NCI-H1694 treated with DMSO at 0.1 percent for 48 hours (cell line): ENCODE data around the gene UAP1L1.
"Not testable (repeated sequence)": the region's sequence is repeated elsewhere in the genome, so short reads cannot be mapped to it uniquely, and the experiment has no call there.

ENCODE experiments used
- DNase-seq: peaks from one replicate; lab custom pipeline; 2025; lab: John Stamatoyannopoulos, UW

Gene UAP1L1

DNA sequence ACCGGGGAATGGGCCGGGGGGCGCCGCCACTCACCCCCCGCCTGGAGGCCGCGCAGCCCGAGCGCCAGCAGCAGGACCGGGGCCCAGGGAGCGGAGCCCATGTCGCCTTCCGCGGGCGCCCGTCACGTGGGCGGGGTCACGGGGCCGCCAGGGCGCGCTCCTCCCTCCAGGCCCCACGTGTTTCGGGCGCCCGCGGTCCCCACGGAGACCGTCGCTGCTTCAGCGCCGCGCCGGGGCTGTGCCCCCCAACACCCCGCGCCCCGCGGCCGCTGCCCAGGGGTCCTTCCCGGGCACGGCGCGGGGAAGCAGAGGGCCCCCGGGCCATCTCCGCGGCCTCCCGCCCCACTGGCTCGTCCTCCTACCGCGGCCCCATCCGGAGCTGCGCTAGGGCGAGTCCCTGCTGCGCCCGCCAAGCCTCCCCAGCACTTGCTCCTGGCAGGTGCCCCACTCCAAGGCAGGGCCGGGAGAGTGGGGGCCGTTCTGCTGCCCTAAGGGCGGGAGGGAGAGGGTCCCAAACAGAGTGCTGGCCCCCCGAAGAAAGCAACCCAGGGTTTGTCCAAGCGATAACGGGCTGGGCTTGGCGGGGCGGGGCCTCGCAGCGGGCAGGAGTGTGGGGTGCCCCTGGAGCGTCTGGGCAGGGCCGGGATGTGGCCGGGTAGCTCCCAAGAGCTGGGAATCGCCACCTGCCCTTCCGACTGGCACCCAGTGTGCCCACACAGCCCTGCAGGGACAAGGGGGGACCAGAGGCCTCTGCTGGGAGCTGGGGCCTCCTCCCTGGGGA lies 37.5 kb downstream of the UAP1L1 start, which contains the start of gene DPP7:
DPP7 (minus strand) TSS at position 121 of the 781 bp plus-strand sequence; CDS start at position 101, 20 bp downstream.
- DNase-seq = peak; percentile 7

DNA sequence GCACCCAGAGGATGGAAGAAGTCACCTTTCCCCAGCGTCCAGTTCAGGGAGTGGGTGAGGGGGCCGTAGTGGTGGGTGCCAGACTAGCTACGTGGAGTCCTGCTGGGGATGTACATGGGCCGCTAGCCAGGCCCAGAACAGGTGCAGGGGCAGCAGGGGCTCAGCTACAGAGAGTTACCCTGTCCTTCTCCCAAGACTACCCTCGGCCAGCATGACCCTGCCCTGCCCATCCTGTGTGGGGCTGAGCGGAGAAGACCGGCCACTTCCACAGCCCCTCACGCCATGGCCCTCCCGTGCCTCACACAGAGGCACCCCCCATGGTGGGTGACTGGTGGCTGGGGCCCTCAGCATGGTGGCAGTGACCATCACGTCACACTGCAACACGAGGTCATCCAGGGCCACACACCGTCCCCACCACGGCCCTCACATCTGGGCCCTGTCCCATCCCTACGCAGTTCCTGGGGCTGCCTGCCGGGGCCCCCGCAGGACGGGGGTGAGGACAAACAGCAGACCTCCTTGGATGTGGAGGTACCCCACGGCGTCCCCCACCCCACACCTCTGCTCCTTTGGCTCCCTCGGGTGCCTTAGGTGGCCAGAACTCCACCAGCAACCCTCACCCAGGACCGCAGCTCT lies 38.2 kb downstream of the UAP1L1 start:
- DNase-seq = no peak

DNA sequence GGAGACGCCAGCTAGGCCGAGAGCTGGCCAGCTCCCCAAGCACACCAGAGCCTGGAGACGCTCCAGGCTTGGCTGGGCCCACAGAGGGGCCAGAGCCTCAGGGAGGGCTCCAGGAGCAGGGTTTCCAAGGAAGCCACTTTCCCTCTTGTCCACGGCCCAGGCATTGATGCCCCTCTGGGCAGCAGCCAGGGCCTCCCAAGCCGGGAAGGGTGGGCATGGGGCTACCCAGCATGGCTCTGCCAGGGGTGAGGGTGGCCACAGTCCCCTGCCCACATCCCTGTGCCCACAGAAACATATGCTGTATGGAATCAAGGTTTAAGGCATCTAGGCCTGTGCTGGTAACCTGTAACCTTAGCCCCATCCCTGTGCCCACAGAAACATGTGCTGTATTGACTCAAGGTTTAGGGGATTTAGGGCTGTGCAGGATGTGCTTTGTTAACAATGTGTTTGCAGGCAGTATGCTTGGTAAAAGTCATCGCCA lies 38.8 kb downstream of the UAP1L1 start:
- DNase-seq = no peak

DNA sequence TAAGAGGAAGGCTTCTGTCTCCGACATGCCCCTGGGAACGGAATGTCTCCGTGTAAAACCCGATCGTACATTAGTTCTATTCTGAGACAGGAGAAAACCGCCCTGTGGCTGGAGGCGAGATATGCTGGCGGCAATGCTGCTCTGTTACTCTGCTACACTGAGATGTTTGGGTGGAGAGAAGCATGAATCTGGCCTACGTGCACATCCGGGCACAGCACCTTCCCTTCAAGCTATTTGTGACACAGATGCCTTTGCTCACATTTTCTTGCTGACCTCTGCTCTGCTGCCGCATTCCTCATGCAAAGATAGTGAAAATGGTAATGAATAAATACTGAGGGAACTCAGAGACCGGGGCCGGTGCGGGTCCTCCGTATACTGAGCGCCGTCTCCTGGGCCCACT lies 39.4 kb downstream of the UAP1L1 start:
- DNase-seq = no peak

DNA sequence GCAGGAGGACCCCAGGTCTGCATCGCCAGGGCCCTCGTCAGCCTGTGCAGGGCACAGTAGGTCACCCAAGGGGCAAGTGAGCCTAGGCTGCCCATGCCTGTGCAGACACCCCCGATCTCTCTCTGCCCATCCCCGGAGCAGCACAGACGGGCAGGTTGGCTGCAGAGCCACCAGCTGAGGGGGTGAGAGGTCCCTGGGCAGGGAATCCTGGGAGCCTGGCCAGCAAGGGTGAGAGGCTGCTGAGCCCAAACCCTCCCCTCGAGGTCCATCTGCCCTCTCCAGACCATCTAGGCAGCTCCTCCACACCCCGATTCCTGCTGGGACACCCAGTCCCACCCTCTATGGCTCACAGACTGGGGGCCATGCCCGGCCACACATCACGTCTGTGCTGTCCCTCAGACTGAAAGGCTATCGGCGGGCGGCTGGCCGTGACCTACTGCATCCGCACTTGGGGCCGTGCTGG lies 40.0 kb downstream of the UAP1L1 start:
- DNase-seq = no peak

DNA sequence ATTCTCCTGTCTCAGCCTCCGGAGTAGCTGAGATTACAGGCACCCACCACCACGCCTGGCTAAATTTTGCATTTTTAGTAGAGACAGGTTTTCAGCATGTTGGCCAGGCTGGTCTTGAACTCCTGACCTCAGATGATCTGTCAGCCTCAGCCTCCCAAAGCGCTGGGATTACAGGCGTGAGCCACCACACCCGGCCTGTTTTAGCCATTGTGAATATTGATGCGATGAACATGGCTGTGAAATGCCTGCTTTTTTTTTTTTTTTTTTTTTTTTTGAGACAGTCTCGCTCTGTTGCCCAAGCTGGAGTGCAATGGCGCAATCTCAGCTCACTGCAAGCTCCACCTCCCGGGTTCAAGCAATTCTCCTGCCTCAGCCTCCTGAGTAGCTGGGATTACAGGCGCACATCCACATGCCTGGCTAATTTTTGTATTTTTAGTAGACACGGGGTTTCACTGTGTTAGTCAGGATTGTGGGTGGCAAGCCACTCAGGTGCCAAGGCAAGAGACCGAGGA lies 40.8 kb downstream of the UAP1L1 start:
- DNase-seq = not testable (repeated sequence)

DNA sequence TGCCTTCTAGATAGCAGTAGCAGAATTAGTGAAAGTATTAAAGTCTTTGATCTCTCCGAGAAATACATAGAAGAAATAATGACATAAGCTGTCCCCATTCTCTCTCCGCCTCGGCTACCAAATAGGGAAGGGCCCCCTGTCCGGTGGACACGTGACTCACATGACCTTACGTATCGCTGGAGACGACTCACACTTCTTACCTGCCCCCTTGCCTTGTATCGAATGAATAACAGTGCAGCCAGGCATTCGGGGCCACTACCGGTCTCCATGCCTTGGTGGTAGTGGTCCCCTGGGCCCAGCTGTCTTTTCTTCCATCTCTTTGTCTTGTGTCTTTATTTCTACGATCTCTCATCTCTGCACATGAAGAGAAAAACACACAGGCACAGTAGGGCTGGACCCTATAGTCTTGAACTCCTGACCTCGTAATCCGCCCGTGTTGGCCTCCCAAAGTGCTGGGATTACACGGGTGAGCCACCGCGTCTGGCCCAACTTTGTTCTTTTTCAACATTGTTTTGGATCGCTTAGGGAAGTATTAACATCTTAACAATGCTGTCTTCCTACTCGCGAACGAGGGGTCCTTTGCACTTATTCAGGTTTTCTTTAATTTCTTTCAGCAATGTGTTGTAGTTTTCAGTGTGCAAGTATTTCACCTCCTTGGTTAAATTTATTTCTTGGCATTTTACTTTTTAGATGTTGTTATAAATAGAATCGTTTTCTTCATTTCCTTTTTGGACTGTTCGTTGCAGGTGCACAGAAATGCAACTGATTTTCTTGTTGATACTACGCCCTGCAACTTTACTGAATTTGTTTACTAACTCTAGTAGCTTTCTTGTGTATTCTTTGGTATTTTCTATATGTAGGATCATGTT lies 44.8 kb downstream of the UAP1L1 start:
- DNase-seq = not testable (repeated sequence)

DNA sequence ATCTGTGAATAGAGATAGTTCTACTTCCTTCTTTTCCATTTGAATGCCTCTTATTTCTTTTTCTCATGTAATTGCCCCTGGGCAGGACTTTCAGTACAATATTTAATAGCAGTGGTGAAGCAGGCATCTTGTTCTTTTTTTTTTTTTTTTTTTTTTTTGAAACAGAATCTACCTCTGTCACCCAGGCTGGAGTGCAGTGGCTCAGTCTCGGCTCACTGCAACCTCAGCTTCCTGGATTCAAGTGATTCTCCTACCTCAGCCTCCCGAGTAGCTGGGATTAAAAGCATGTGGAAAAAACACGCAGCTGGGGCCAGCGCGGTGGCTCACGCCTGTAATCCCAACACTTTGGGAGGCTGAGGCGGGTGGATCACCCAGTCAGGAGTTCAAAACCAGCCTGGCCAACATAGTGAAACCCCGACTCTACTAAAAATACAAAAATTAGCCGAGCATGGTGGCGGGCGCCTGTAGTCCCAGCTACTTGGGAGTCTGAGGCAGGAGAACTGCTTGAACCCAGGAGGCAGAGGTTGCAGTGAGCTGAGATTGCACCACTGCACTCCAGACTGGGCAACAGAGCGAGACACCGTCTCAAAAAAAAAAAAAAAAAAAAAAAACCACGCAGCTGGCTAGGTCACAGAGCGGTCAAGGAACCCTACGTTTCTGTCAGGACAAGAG lies 45.6 kb downstream of the UAP1L1 start:
- DNase-seq = not testable (repeated sequence)

DNA sequence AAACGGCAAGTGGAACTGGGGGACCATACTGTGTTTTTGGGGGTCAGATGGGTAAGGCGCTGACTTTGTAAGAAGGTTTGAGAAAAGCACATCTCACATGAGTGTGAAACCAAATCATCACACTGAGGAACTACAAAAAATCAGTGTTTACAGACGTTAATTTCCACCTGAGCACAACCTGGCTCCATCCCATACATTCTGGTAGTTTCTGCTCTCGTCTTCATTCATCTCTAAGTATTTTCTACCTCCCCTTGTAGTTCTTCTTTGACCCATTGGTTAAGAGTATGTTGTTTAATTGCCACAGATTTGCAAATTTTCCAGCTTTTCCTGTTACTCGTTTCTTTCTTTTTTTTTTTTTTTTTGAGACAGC lies 46.1 kb downstream of the UAP1L1 start:
- no peak for DNase-seq

DNA sequence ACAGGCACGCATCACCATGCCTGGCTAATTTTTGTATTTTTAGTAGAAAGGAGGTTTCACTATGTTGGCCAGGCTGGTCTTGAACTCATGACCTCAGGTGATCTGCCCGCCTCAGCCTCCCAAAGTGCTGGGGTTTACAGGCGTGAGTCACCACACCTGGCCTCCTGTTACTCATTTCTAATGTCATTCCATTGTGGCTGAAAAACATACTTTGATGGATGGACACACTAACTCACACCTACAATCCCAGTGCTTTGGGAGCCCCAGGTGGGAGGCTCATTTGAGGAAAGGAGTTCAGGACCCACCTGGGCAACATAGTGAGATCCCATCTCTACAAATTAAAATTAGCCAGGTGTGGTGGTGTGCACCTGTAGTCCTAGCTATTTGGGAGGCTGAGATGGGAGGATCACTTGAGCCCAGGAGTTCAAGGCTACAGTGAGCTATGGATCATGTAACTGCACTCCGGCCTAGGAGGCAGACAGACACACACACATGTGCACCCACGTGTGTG lies 46.7 kb downstream of the UAP1L1 start:
- DNase-seq = not testable (repeated sequence)

DNA sequence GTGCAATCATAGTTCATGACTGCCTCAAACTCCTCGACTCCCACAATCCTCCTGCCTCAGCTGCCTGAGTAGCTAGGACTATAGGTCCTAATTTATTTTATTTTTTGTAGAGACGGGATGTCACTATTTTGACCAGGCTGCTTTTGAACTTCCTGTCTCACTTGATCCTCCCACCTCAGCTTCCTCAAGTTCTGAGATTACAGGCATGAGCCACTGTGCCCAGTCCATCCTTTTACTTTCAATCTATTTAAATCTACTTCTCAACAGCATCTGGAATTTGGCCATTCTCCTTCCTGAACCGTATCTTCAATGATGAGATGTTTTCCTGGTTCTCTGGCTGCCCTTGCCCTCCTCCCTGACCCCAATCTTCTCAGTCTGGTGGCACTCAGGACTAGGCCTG lies 49.5 kb downstream of the UAP1L1 start:
- DNase-seq = no peak

DNA sequence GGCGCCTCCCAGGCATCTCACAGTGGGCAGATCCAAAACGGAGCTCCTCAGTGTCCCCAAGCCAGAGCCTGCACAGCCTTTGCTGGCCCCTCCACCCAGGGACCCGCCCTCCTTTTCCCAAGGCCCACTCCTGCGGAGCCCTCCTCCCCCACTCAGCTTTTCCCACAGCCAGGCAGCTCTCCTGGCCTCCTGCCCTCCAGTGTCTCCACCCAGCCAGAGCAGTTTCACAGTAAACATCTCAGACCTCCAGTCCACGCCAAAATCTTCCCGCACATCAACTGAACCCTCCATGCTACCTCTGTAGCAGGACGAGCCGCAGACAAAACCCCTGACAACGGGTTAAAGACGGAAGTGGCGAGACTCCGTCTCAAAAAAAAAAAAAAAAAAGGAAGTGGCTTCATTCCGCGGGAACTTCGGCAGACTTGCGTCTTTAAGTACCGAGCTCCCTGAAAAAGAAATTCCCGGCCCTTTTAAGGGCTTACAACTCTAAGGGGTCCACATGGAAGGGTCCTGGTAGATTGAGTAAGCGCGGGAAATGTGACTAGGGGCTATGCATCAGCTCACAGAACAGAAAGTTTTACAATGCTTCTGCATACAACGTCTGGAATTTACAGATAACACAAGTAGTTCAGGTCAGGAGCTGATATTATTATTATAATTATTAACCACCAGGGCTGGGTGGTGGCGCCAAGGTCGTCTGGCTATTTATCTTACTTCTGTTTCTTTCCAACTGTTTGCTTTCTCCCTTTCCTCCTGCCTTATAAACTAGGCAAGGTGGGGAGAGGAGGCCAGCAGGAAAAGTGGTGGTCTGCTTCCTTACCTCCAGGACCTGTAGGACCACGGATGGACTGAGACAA lies 50.2 kb downstream of the UAP1L1 start:
- no peak for DNase-seq

DNA sequence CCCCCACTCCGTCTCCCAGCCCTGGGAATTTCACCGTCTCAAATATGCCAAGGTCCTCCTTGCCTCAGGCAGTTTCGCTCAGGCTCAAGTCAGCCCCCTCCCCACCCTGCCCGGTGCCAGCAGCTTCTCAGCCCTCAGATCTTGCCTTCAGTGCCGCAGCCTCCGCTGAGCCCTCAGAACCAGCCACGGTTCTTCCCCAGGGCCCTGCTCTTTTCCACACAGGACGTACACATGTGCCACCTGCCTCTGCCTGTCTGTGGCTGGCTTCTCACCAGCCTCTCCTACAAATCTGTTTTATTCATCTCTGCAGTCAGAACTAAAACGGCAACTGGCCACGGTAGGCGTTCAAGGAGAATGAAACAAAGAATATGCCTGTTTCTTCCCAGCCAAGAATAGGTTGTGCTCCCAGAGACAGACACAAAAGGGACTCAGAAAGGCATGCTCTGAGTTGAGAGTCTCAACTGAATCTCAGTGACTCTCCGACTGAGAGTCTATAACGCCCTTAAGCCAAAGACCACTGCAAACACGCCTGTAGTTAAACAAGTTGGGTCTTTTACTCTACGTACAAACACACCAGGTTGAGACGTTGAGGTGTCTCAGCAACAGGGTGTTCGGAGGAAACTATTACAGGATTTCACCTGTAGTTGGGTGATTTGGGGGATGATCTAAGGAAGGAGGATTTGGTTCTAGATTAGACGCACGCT lies 51.0 kb downstream of the UAP1L1 start:
- DNase-seq = no peak

DNA sequence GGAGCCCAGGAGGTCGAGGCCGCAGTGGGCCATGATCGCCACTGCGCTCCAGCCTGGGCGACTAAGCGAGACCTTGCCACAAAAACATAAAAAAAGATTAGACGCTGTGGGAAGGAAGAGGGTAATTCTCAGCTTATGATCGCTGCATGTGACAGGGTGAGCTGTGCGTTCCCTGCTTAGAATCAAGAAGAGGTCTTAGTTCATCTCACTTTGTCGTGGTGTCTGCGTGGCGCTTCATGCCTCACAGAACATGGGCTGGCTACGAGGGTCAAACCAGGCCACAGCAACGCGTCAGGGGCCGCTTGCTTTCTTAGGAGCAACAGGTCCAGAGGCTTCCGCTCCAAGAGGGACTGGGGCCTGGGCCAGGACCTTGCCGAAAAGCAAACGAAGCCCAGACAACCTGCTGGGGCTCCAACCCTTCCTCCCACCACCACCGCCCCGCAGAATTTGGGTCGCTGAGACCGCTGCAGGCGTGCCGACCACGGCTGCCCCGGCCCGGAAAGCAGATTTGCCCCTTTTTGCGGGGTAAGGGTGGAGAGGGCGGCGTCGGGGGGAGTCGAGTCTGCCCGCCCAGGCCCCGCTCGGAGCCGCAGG lies 51.6 kb downstream of the UAP1L1 start:
- DNase-seq = no peak

DNA sequence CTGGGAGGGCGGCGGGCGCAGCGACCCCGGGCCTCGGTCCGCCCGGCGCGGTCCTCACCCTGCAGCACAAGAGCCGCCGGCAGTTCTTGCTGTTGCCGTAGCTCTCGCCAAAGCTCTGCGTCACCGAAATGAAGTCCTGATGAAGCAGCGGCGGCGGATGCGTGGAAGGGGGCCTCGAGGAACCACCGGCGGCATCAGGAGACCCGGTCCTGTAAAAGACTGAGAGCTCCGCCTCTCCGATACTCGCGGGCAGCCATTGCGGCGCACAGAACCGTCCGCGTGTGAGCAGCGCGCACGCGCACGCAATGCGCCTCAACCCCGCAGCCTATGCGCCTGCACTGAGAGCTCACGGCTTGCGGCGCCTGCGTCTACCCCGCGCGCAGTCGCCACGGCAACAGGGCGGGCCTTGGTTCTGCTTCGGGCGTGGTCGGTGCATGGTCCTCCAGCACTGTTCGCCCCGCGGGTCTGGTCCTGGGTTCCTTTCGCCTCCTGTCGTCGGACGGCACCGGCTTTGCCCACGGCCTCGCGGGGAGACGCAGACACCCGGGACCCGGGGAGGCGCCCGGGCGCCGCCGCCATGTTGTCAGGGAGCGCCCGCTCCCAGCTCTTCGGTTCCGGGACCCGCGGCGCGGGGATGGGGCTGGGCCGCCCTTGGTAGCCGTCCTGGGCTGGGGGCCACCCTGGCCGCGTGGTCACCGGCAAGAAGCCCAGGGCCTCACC lies 52.3 kb downstream of the UAP1L1 start:
- peak; percentile 76 for DNase-seq

DNA sequence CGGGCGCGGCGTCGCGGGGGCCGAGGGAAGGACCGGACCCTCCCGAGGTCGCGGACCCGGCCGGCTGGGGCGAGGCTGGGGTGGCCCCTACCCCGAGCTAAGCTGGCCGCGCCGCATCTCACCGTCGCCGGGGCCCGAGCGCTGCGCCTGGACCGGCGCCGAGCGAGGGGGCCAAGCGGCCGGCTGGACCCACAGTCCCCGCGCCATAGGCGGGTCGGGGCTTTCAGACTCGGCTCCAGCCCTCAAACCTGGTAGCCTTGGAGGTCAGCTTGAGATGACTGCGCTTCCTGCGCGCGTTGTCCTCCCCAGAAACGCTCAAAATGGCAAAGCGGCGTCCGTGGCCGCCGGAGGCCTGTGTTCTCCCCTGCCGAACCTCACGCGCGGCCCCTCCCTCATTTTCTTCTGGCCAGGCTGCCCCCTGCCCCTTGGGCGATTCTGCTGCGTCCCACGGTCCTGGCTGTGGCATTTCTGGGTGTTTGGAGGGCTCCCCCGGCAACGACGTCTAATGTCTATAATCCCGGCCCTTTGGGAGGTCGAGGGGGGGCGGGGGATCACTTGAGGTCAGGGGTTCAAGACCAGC lies 52.9 kb downstream of the UAP1L1 start:
- no peak for DNase-seq
